A673 (cell line): ENCODE results near the gene ZFP92.
"Not testable (repeated sequence)": the region's sequence is repeated elsewhere in the genome, so short reads cannot be mapped to it uniquely, and the experiment has no call there.

Source experiments
- CTCF ChIP-seq: fragments of 300-800, 200-600 bp; sonication (generic); conservative IDR thresholded peaks from 2 replicates; pipeline ENCODE4 v1.5.1; 2017; ENCODE audit warnings: low read depth, mild to moderate bottlenecking, antibody characterized with exemption, low read length, moderate library complexity, mixed read lengths
- EZH2 ChIP-seq: fragments of 200-600 bp; sonication (generic); IDR thresholded peaks from 2 replicates; pipeline ENCODE4 v1.6.1; 2017; ENCODE audit warnings: borderline replicate concordance, low read depth, mild to moderate bottlenecking, mixed read lengths, antibody characterized with exemption, low read length; ENCODE audit not compliant: poor library complexity, severe bottlenecking

GRCh38 chrX:153384973-153385372 is 26.3 kb upstream of the ZFP92 start:
- not testable (repeated sequence) for TF ChIP-seq CTCF, EZH2
